Heart left ventricle (tissue), 16 donors: ENCODE measurements around the gene WHRN. TPM values are rescaled to one million over a fixed set of nuclear protein-coding genes. Genes with fewer than 3 reads are reported as not detected.

Experiments used
- ATAC-seq, 4 donors: fragments of 200-7000 bp; cut with Tn5 transposase; one replicate each; pipeline ENCODE4 v1.9.1; 2020 to 2022; ENCODE audit warnings: moderate library complexity in 4 of 4, mild to moderate bottlenecking in 3 of 4, moderate number of reproducible peaks in 1 of 4
- DNase-seq, 5 donors: peaks; one replicate each; pipeline ENCODE4 v3.0.0-alpha.2; 2020
- H3K27ac ChIP-seq, 12 donors: fragments of 200-600 bp; sonication (generic) in 4 of 12; one replicate each; pipeline versions ENCODE4 v1.5.0 to v1.8.0; 2016 to 2022; ENCODE audit warnings: mild to moderate bottlenecking in 2 of 12
- H3K27me3 ChIP-seq, 9 donors: fragments of 200-600 bp; sonication (generic) in 2 of 9; one replicate each; pipeline versions ENCODE4 v1.5.1 to v1.8.0; 2016 to 2022; ENCODE audit warnings: mild to moderate bottlenecking in 3 of 9
- H3K36me3 ChIP-seq, 9 donors: fragments of 200-600 bp; sonication (generic) in 2 of 9; one replicate each; pipeline versions ENCODE4 v1.5.0 to v1.8.0; 2018 to 2022; ENCODE audit warnings: mild to moderate bottlenecking in 2 of 9
- H3K4me1 ChIP-seq, 12 donors: fragments of 200-600 bp; sonication (generic) in 4 of 12; one replicate each; pipeline versions ENCODE4 v1.5.0 to v1.8.0; 2016 to 2022; ENCODE audit warnings: mild to moderate bottlenecking in 3 of 12
- H3K4me3 ChIP-seq, 12 donors: fragments of 200-600 bp; sonication (generic) in 4 of 12; one replicate each; pipeline versions ENCODE4 v1.5.0 to v1.8.0; 2017 to 2022; ENCODE audit warnings: mild to moderate bottlenecking in 9 of 12, moderate library complexity in 4 of 12
- H3K9me3 ChIP-seq, 12 donors: fragments of 200-600 bp; sonication (generic) in 4 of 12; one replicate each; pipeline versions ENCODE4 v1.5.0 to v1.8.0; 2016 to 2022; ENCODE audit warnings: mild to moderate bottlenecking in 1 of 12
- CTCF ChIP-seq, 12 donors: fragments of 200-600 bp; sonication (generic) in 4 of 12; IDR thresholded peaks; one replicate each; pipeline versions ENCODE4 v1.5.0 to v1.8.0; 2018 to 2022; ENCODE audit warnings: antibody characterized with exemption in 12 of 12, mild to moderate bottlenecking in 5 of 12
- POLR2A ChIP-seq, 2 donors: fragments of 450-650 bp; IDR thresholded peaks; one replicate each; pipeline ENCODE4 v1.6.1; 2017; ENCODE audit warnings: antibody characterized with exemption in 2 of 2, mild to moderate bottlenecking in 2 of 2, moderate library complexity in 2 of 2
- WGBS, 4 donors: extraction: QIAGEN DNeasy Blood & Tissue Kit in 2 of 4; methylation state at CpG; one replicate each; pipeline versions ENCODE4 v1.1.5 to v1.1.7; 2013 to 2018; 5-methylcytosine and 5-hydroxymethylcytosine counted together
- intact Hi-C, 10 donors: fragments of 100-400 bp; cut with DNase I; formaldehyde crosslinking; loops; one replicate each; pipeline versions ENCODE4 v1.11.1 to v1.14.2; 2022
- polyA plus RNA-seq, 2 donors: library from polyadenylated mRNA; stranded (reverse); fragments of 200-250 nt; gene quantifications; one replicate each; pipeline ENCODE4 v1.2.3, GENCODE V29; 2013
- total RNA-seq, 9 donors: library from RNA; depleted of rRNA in 2 of 9; stranded (reverse); fragments of >200 nt in 2 of 9; fragmentation: NEBNext Ultra II Directional in 3 of 9; extraction: Animal tissue kit (Norgen Biotek cat#: 25700) in 3 of 9; gene quantifications; one replicate each; pipeline versions ENCODE4 v1.1.0 to v1.2.4, GENCODE V29; 2016 to 2023
- donor health status: ischemic (EF 13 %, LVEDD 7.1; RV severe dilation, severe dysfunction).
- donor health status: healthy with polysubstance abuse.
- donor health status: DM: no; HTN: yes; CAD: no.
- donor health status: DM: no; HTN: no; CAD: no.
- donor health status: ischemic (EF 25% LVEDD 6.9; RV normal size, moderate dysfunction).
- donor health status: ischemic (EF 25% LVEDD 5.7; RV mildly dilated, moderate dysfunction).
- donor health status: healthy.
- donor health status: DM: yes; HTN: yes; CAD: no.
- donor health status: ischemic (EF 35%, LVEDD 5.7; RV mildly dilated, moderate dysfunction).
- donor health status: nonischemic (EF 11% LVEDD 7.7; RV severe dilation, severe dysfunction).
- donor health status: DM: yes; HTN: yes; CAD: no.
- donor health status: PGD.
- donor health status: ischemic (EF 29% LVEDD 5.4; RV normal size, mild dysfunction).
- donor health status: nonischemic (EF 23%, LVEDD 6.1; RV moderate dilation, normal function).

WHRN gene
- total and polyA plus RNA-seq, 11 donors: 0.12 to 1.4 (median 0.56) TPM

GRCh38 chr9:114461468-114461867 is 43.8 kb downstream of the WHRN start:
- H3K36me3 ChIP-seq: no peaks in the 10 kb centered on the region
- H3K27ac ChIP-seq: no peak overlapping the region
- H3K4me1 ChIP-seq: no peaks in the 10 kb centered on the region
- TF ChIP-seq CTCF (IDR thresholded peaks at IDR 0.05) (no peak), POLR2A (IDR thresholded peaks at IDR 0.05) (no peak)
- H3K4me3 ChIP-seq: no peak overlapping the region
- peaks cover 0 to 1% (median 0%) of the 10 kb centered on the region in 9 donors for H3K27me3 ChIP-seq
- WGBS, 4 donors: 71 to 80% (median 74%) methylated on average over 4 of the region's 4 CpGs
- no peak for ATAC-seq
- intact Hi-C loops: no loop called here
- H3K9me3 ChIP-seq: peaks cover 0 to 3% (median 0%) of the 10 kb centered on the region in 12 donors
- DNase-seq: no peak

- Histone ChIP-seq H3K9me3 (peaks cover 0 to 3% (median 0%) of the 10 kb centered on the region in 12 donors), H3K27me3 (no peaks in the 10 kb centered on the region), H3K27ac (no peak overlapping the region), H3K4me3 (no peak overlapping the region), H3K4me1 (no peaks in the 10 kb centered on the region), H3K36me3 (no peaks in the 10 kb centered on the region)
- ATAC-seq (no peak), DNase-seq (no peak)
- no peak for TF ChIP-seq CTCF (IDR thresholded peaks at IDR 0.05)
- TF ChIP-seq POLR2A (IDR thresholded peaks at IDR 0.05): no peak
- intact Hi-C loops: no loop called here
- WGBS, 4 donors: 53 to 66% (median 53%) methylated on average over 8 of the region's 8 CpGs
These were observed 44.6 kb downstream of the WHRN start for GRCh38 chr9:114460513-114461199.

GRCh38 chr9:114459464-114459863 is 45.8 kb downstream of the WHRN start:
- no peak overlapping the region for H3K4me3 ChIP-seq
- WGBS, 4 donors: 61 to 88% (median 75%) methylated on average over 4 to 5 of the region's 5 CpGs
- no peak overlapping the region for H3K27ac ChIP-seq
- ATAC-seq (no peak), DNase-seq (no peak)
- TF ChIP-seq CTCF (IDR thresholded peaks at IDR 0.05) (no peak), POLR2A (IDR thresholded peaks at IDR 0.05) (no peak)
- no peaks in the 10 kb centered on the region for H3K36me3 ChIP-seq
- H3K4me1 ChIP-seq: no peaks in the 10 kb centered on the region
- H3K9me3 ChIP-seq: peaks cover 0 to 5% (median 0%) of the 10 kb centered on the region in 12 donors
- no peaks in the 10 kb centered on the region for H3K27me3 ChIP-seq
- intact Hi-C loops: no loop called here

GRCh38 chr9:114456929-114457328 is 48.3 kb downstream of the WHRN start:
- H3K27ac ChIP-seq: no peak overlapping the region

More at GRCh38 chr9:114456929-114457328, 48.3 kb downstream of the WHRN start:
- H3K4me3 ChIP-seq: no peak overlapping the region
- DNase-seq (no peak), ATAC-seq (no peak)
- H3K27me3 ChIP-seq: no peaks in the 10 kb centered on the region
- peaks cover 0 to 4% (median 0%) of the 10 kb centered on the region in 12 donors for H3K4me1 ChIP-seq
- no peaks in the 10 kb centered on the region for H3K36me3 ChIP-seq
- TF ChIP-seq CTCF (IDR thresholded peaks at IDR 0.05): no peak
- no peak for TF ChIP-seq POLR2A (IDR thresholded peaks at IDR 0.05)
- peaks cover 0 to 11% (median 0%) of the 10 kb centered on the region in 12 donors for H3K9me3 ChIP-seq
- WGBS, 4 donors: 81 to 89% (median 86%) methylated on average over 1 of the region's 1 CpG
- intact Hi-C loops: no loop called here
